ENCODE results near the gene PLSCR2. TPM values are rescaled to one million over a fixed set of nuclear protein-coding genes. Genes with fewer than 3 reads are reported as not detected.

PLSCR2 gene
- total and polyA plus RNA-seq, 2 of the 8 experiments (the other 6 are each of a cell fraction or from before 2014, with no cell fraction given), result not detected

DNA sequence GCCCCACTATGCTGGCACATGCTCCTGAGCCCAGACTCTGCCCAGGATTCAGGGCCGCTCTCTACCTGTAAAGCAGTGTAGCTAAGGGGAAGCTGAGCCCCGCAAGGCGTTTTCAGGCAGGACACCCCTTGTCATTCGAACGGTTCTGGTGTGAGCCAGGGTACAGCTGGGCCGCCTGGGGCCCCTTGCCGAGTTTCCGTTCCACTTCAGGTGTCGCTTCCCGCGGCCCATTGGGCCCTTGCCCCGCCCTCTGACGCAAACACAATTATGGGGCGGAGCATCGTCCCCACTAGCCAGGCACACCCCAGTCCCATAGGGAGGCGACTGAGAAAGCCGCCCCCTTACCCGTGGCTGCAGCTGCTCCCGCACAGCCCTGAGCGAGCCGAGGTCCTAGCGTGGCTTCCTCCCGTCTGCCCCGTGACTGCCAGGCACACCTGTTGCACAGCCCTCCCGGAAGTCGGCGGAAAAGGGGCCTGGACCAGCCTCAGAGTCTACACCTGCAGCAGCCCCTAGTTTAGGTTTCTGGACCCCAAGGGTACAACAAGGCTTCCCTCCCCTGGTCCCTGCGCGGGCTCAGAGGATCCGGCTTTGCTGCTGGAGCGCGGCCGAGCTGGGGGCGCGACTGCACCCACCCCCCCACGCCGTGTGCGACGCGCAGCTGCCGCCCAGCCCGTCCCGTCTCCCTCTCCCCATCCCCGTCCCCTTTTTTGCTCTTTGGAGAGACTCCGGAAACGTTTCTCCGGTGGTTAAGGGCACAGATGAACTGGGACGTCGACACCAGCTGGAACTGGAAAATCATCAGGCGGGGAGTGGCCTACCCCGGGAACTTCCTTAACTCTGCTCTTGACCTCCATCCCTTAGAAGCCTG lies at the start of gene PLSCR2 (continued):
- TF ChIP-seq, protein P1, sequence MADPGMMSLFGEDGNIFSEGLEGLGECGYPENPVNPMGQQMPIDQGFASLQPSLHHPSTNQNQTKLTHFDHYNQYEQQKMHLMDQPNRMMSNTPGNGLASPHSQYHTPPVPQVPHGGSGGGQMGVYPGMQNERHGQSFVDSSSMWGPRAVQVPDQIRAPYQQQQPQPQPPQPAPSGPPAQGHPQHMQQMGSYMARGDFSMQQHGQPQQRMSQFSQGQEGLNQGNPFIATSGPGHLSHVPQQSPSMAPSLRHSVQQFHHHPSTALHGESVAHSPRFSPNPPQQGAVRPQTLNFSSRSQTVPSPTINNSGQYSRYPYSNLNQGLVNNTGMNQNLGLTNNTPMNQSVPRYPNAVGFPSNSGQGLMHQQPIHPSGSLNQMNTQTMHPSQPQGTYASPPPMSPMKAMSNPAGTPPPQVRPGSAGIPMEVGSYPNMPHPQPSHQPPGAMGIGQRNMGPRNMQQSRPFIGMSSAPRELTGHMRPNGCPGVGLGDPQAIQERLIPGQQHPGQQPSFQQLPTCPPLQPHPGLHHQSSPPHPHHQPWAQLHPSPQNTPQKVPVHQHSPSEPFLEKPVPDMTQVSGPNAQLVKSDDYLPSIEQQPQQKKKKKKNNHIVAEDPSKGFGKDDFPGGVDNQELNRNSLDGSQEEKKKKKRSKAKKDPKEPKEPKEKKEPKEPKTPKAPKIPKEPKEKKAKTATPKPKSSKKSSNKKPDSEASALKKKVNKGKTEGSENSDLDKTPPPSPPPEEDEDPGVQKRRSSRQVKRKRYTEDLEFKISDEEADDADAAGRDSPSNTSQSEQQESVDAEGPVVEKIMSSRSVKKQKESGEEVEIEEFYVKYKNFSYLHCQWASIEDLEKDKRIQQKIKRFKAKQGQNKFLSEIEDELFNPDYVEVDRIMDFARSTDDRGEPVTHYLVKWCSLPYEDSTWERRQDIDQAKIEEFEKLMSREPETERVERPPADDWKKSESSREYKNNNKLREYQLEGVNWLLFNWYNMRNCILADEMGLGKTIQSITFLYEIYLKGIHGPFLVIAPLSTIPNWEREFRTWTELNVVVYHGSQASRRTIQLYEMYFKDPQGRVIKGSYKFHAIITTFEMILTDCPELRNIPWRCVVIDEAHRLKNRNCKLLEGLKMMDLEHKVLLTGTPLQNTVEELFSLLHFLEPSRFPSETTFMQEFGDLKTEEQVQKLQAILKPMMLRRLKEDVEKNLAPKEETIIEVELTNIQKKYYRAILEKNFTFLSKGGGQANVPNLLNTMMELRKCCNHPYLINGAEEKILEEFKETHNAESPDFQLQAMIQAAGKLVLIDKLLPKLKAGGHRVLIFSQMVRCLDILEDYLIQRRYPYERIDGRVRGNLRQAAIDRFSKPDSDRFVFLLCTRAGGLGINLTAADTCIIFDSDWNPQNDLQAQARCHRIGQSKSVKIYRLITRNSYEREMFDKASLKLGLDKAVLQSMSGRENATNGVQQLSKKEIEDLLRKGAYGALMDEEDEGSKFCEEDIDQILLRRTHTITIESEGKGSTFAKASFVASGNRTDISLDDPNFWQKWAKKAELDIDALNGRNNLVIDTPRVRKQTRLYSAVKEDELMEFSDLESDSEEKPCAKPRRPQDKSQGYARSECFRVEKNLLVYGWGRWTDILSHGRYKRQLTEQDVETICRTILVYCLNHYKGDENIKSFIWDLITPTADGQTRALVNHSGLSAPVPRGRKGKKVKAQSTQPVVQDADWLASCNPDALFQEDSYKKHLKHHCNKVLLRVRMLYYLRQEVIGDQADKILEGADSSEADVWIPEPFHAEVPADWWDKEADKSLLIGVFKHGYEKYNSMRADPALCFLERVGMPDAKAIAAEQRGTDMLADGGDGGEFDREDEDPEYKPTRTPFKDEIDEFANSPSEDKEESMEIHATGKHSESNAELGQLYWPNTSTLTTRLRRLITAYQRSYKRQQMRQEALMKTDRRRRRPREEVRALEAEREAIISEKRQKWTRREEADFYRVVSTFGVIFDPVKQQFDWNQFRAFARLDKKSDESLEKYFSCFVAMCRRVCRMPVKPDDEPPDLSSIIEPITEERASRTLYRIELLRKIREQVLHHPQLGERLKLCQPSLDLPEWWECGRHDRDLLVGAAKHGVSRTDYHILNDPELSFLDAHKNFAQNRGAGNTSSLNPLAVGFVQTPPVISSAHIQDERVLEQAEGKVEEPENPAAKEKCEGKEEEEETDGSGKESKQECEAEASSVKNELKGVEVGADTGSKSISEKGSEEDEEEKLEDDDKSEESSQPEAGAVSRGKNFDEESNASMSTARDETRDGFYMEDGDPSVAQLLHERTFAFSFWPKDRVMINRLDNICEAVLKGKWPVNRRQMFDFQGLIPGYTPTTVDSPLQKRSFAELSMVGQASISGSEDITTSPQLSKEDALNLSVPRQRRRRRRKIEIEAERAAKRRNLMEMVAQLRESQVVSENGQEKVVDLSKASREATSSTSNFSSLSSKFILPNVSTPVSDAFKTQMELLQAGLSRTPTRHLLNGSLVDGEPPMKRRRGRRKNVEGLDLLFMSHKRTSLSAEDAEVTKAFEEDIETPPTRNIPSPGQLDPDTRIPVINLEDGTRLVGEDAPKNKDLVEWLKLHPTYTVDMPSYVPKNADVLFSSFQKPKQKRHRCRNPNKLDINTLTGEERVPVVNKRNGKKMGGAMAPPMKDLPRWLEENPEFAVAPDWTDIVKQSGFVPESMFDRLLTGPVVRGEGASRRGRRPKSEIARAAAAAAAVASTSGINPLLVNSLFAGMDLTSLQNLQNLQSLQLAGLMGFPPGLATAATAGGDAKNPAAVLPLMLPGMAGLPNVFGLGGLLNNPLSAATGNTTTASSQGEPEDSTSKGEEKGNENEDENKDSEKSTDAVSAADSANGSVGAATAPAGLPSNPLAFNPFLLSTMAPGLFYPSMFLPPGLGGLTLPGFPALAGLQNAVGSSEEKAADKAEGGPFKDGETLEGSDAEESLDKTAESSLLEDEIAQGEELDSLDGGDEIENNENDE (IDR thresholded peaks at IDR 0.05; ENCODE audit: insufficient replicate concordance, low read length), result no peak
- TF ChIP-seq BCL11A (IDR thresholded peaks at IDR 0.05; ENCODE audit: low read depth in 2 of 2, low read length in 2 of 2) (no peak), MAX (IDR thresholded peaks at IDR 0.05) (peak; percentile 56; the same call in 1 of the 2 replicates), CREB1 (IDR thresholded peaks at IDR 0.05) (peak; percentile 61), CHD2 (IDR thresholded peaks at IDR 0.05; ENCODE audit: low read length) (no peak), BRCA1 (IDR thresholded peaks at IDR 0.05; ENCODE audit: low read depth, low read length) (no peak), EZH2 (IDR thresholded peaks at IDR 0.05; ENCODE audit: low read depth, low read length, severe bottlenecking) (no peak), EP300 (IDR thresholded peaks at IDR 0.05; ENCODE audit: borderline replicate concordance in 1 of 2, low read depth in 2 of 2, low read length in 2 of 2) (no peak), EGR1 (IDR thresholded peaks at IDR 0.05; ENCODE audit: borderline replicate concordance, low read depth, low read length) (no peak), CHD1 (IDR thresholded peaks at IDR 0.05; ENCODE audit: low read depth, low read length) (no peak)
